RWPE1 (cell line): ENCODE results near the gene CFH.
"Not testable (repeated sequence)": the region's sequence is repeated elsewhere in the genome, so short reads cannot be mapped to it uniquely, and the experiment has no call there.

ENCODE experiments used
- CTCF ChIA-PET: fragments of 350-600 bp; sonication (Branson Sonifier 250); formaldehyde crosslinking; extraction: SDS; loops from one replicate; lab custom pipeline; 2021; lab: Yijun Ruan, JAX
- POLR2A ChIA-PET: fragments of 400-600 bp; formaldehyde crosslinking; extraction: SDS; loops from one replicate; lab custom pipeline; 2020; ENCODE audit warnings: antibody characterized with exemption; ENCODE audit not compliant: low non-redundant PET; lab: Yijun Ruan, JAX
- DNase-seq: peaks from one replicate; pipeline ENCODE4 v3.0.0; 2012; ENCODE audit warnings: low spot score
- H3K27ac ChIP-seq: fragments of 450-650 bp; 2 replicates; pipeline ENCODE4 v1.5.1; 2017
- TF ChIP-seq, protein P1 (sequence below): fragments of 450-650 bp; conservative IDR thresholded peaks from 2 replicates; pipeline ENCODE4 v1.5.1; 2017; ENCODE audit warnings: low read depth, mild to moderate bottlenecking

The CFH gene

DNA sequence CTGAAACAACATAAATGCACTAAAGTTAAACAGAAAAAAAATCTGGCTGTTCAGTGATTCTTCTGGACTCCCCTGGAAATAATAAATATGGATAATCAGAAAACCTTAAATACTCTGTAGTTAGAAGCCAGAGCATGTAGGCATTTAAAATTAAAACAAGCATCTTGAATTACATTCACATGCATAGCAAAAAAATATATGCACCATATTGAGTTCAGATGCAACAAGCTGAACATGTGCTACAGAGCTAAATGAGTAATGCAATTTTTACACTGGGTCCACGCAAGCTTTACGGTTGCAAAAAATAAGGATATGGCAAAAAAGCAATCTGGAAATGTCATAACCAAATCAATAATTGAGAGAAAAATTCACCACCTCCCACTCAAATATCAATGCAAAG is 32.1 kb upstream of the CFH start:
- CTCF ChIA-PET, result interaction anchor here (0.7 kb wide), 1 partner anchor 31 kb away, joined by 4 read pairs; no protein-coding TSS in a partner anchor
- TF ChIP-seq, protein P1, sequence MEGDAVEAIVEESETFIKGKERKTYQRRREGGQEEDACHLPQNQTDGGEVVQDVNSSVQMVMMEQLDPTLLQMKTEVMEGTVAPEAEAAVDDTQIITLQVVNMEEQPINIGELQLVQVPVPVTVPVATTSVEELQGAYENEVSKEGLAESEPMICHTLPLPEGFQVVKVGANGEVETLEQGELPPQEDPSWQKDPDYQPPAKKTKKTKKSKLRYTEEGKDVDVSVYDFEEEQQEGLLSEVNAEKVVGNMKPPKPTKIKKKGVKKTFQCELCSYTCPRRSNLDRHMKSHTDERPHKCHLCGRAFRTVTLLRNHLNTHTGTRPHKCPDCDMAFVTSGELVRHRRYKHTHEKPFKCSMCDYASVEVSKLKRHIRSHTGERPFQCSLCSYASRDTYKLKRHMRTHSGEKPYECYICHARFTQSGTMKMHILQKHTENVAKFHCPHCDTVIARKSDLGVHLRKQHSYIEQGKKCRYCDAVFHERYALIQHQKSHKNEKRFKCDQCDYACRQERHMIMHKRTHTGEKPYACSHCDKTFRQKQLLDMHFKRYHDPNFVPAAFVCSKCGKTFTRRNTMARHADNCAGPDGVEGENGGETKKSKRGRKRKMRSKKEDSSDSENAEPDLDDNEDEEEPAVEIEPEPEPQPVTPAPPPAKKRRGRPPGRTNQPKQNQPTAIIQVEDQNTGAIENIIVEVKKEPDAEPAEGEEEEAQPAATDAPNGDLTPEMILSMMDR, result no peak
- no peak for DNase-seq
- no peak overlapping the region for H3K27ac ChIP-seq
- POLR2A ChIA-PET, result no interaction called here

DNA sequence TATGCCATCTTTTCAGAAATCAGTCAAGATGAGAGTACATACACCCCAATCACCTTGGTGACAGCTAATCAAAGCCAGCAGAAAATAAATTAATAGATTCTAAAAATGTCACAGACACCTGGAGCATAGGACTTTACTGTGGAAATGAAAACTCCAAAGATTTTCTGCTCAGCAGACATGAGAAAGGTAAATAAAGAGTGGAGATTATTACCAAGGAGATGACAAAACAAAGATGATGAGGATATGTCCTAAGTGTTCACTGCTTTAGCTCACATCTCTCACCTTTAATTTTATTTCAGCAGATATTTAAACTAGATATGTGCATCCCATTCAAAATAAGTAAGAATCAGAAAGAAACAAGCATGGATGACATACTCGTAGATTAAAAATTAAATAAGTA is 28.8 kb upstream of the CFH start:
- TF ChIP-seq, protein P1, result no peak
- no peak overlapping the region for H3K27ac ChIP-seq
- ChIA-PET CTCF (no interaction called here), POLR2A (no interaction called here)
- DNase-seq, result no peak

DNA sequence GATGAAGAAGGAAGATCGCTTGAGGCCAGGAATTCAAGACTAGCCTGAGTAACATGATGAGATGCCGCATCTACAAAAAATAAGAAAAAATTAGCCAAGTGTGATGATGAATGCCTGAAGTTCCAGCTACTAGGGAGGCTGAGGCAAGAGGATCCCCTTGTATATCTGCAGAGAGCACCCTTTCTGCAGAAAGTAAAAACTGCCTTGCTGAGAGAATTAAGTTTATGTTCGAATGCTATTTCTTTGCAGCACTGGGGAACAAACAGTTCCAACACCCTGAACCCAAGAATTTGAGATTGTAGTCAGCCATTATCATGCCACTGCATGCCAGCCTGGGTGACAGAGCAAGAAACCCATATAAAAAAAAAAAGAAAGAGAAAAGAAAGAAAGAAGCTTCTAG is 23.0 kb upstream of the CFH start:
- no peak overlapping the region for H3K27ac ChIP-seq
- TF ChIP-seq, protein P1, result no peak
- DNase-seq, result no peak
- POLR2A ChIA-PET, result no interaction called here
- CTCF ChIA-PET, result no interaction called here

DNA sequence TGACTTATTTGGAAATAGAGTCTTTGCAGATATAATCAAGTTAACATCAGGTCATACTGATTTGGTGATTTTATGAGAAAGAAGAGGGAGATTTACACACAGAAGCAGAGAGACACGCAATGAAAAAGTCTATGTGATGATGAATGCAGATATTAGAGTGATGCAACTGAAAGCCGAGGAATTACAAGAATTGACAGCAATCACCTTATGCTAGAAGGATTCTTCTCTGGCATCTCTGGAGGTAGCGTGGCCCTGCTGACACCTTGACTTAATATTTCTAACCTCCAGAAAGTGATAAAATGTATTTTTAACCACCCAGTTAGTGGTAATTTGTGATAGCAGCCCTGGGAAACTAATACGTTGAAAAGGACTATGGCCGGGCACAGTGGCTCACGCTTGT is 14.2 kb upstream of the CFH start:
- DNase-seq, result no peak
- CTCF ChIA-PET, result no interaction called here
- H3K27ac ChIP-seq, result no peak overlapping the region
- POLR2A ChIA-PET, result no interaction called here
- TF ChIP-seq, protein P1, result no peak

DNA sequence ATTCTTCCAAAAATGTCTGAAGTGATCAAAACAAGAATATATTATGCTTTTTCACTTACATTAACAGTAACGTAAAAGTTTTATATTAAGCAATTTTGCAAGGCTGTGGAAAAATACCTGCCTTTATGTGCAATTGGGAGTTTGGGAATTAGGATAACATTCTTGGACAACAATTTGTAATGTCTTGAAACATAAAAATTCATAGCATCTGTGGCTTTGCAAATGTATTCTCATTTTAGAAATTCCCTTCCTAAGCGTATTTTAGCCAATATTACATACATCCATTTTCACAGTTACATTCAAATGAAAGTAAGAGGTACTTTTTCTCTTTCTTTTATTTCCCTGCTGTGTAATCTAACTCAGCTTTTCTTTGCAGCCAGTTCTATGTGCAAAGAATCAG is 13.4 kb upstream of the CFH start:
- POLR2A ChIA-PET, result no interaction called here
- H3K27ac ChIP-seq, result no peak overlapping the region
- CTCF ChIA-PET, result interaction anchor here (0.6 kb wide), 1 partner anchor 254 kb away, joined by 3 read pairs; no protein-coding TSS in a partner anchor
- DNase-seq, result no peak
- TF ChIP-seq, protein P1, result no peak

DNA sequence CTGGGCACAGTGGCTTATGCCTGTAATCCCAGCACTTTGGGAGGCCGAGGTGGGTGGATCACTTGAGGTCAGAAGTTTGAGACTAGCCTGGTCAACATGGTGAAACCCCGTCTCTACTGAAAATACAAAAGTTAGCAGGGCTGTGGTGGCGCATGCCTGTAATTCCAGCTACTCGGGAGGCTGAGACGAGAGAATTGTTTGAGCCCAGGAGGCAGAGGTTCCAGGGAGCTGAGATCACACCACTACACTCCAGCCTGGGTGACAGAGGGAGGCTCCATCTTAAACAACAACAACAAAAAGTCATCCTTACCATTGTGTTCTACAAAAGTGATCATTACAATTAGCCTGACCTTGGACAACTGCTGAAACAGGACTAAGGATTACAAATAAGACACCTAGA is 12.6 kb upstream of the CFH start:
- POLR2A ChIA-PET, CTCF ChIA-PET, H3K27ac ChIP-seq, DNase-seq: not testable (repeated sequence)

DNA sequence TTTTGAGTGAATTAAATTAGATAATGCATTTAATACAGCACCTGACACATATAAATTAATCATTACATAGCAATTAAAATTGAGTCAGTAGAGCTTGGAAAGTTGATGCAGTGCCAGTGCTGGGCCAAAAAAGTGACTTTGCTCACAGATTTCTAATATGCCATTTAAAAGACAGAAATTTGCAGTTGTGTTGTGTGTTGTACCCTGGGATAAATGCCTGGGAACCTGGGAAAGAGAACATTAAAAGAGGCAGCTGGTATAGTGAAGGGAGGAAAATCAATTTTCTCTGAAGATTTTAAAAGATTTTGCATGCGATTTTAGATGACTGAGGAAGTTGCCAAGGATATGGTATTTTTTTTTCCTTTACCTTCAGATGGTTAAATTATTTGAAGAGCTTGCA is 10.9 kb upstream of the CFH start:
- ChIA-PET POLR2A (no interaction called here), CTCF (interaction anchor here (0.6 to 0.7 kb wide), 2 partner anchors 22 to 744 kb away, joined by 3 read pairs; no protein-coding TSS in a partner anchor)
- no peak for DNase-seq
- H3K27ac ChIP-seq, result no peak overlapping the region
- TF ChIP-seq, protein P1, result no peak
